Measurements from ENCODE around the gene TRIO.

DNA sequence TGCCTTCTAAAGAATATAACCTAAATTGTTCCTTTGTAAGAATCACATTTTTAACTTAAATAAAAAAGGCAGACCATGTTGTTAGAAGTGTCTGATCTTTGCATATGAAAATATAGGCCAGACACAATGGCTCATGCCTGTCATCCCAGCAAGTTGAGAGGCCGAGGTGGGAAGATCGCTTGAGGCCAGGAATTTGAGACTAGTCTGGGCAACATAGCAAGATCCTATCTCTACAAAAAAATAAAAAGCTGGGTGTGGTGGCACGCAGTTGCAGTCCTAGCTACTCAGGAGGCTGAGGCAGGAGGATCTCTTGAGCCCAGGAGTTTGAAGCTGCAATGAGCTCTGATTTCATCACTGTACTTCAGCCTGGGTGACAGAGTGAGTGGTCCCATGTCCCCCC is 37.3 kb downstream of the TRIO start:
- TF ChIP-seq ZNF324 (tag by site-specific recombination; IDR thresholded peaks at IDR 0.05) (no peak), REPIN1 (tag by site-specific recombination; IDR thresholded peaks at IDR 0.05; ENCODE audit: low read depth) (no peak)
